ENCODE data around the gene FZD10.

DNA sequence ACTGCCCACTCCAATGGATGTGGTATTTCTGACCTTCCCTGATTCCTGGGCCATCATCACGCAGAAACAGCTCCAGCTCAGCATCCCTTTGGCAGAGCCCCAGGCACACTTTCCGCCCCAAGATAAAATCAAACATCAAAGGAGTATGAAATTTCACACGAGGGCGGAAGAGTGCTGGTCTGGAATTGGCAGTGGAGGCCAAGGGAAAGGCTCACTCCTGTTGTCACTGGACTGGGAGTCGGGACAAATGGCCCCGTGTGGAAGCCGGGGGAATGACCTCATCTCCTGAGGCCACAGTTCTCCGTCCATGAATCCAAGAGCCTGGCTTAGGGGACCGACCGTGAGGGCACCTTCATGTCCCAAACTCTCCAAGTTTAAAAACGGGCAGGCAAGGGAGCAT, 40.9 kb downstream of the FZD10 start:
- TF ChIP-seq, protein P1, sequence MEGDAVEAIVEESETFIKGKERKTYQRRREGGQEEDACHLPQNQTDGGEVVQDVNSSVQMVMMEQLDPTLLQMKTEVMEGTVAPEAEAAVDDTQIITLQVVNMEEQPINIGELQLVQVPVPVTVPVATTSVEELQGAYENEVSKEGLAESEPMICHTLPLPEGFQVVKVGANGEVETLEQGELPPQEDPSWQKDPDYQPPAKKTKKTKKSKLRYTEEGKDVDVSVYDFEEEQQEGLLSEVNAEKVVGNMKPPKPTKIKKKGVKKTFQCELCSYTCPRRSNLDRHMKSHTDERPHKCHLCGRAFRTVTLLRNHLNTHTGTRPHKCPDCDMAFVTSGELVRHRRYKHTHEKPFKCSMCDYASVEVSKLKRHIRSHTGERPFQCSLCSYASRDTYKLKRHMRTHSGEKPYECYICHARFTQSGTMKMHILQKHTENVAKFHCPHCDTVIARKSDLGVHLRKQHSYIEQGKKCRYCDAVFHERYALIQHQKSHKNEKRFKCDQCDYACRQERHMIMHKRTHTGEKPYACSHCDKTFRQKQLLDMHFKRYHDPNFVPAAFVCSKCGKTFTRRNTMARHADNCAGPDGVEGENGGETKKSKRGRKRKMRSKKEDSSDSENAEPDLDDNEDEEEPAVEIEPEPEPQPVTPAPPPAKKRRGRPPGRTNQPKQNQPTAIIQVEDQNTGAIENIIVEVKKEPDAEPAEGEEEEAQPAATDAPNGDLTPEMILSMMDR (IDR thresholded peaks at IDR 0.05): no peak
- no peak for TF ChIP-seq POLR2A (IDR thresholded peaks at IDR 0.05)
- no peak for TF ChIP-seq POLR2AphosphoS5 (IDR thresholded peaks at IDR 0.05)
